ENCODE results near the gene CHD9.

DNA sequence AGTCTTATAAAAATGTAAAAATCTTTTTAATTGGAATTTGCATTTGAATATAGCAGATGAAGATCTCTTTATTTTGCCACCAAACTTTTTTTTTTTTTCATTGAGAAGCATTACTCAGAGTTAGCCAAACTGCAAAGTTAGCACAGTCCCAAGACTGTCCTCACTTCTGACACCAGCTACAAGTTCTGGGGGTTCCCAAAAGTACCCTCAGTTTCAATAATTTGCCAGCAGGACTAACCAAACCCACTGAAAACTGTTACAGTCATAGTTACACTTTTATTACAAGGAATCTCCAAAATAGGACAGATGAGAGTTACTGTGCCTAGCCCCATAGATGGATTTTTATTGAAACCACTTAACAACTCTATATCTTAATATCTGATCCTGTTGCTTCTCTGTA, 144.1 kb downstream of the CHD9 start:
- TF ChIP-seq EZH2 (IDR thresholded peaks at IDR 0.05; ENCODE audit: insufficient read depth, low read length): no peak
- TF ChIP-seq, protein P1, sequence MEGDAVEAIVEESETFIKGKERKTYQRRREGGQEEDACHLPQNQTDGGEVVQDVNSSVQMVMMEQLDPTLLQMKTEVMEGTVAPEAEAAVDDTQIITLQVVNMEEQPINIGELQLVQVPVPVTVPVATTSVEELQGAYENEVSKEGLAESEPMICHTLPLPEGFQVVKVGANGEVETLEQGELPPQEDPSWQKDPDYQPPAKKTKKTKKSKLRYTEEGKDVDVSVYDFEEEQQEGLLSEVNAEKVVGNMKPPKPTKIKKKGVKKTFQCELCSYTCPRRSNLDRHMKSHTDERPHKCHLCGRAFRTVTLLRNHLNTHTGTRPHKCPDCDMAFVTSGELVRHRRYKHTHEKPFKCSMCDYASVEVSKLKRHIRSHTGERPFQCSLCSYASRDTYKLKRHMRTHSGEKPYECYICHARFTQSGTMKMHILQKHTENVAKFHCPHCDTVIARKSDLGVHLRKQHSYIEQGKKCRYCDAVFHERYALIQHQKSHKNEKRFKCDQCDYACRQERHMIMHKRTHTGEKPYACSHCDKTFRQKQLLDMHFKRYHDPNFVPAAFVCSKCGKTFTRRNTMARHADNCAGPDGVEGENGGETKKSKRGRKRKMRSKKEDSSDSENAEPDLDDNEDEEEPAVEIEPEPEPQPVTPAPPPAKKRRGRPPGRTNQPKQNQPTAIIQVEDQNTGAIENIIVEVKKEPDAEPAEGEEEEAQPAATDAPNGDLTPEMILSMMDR (IDR thresholded peaks at IDR 0.05; ENCODE audit: insufficient read depth, low read depth, low read length): no peak

Data from astrocyte (in vitro differentiated cells and primary cell).